Smooth muscle cell (in vitro differentiated cells): Measurements from ENCODE around the gene RASGRP2. TPM values are rescaled to one million over a fixed set of nuclear protein-coding genes. Genes with fewer than 3 reads are reported as not detected.
A peak's percentile ranks its signal among the peaks of the same experiment; 100 is the strongest.

Source experiments
- DNase-seq: peaks from one replicate; lab custom pipeline; 2025; ENCODE audit not compliant: unreplicated experiment; lab: John Stamatoyannopoulos, UW
- H2AFZ ChIP-seq: fragments of 200-600 bp; sonication (generic); 2 replicates; pipeline ENCODE4 v1.6.0; 2016; ENCODE audit warnings: antibody characterized with exemption, low read depth, mild to moderate bottlenecking
- H3F3A ChIP-seq: fragments of 200-600 bp; sonication (generic); 2 replicates; pipeline ENCODE4 v1.6.0; 2017; ENCODE audit warnings: antibody characterized with exemption, low read depth
- H3K27ac ChIP-seq: fragments of 200-600 bp; sonication (generic); 2 replicates; pipeline ENCODE4 v1.5.1; 2016; ENCODE audit warnings: low read depth, mild to moderate bottlenecking
- H3K27me3 ChIP-seq: fragments of 200-600 bp; sonication (generic); 2 replicates; pipeline ENCODE4 v1.6.1; 2016; ENCODE audit warnings: low read depth, mild to moderate bottlenecking
- H3K36me3 ChIP-seq: fragments of 200-600 bp; sonication (generic); 2 replicates; pipeline ENCODE4 v1.5.1; 2016; ENCODE audit warnings: low read depth
- H3K4me1 ChIP-seq: fragments of 200-600 bp; sonication (generic); 2 replicates; pipeline ENCODE4 v1.5.1; 2016; ENCODE audit warnings: low read depth
- H3K4me2 ChIP-seq: fragments of 200-600 bp; sonication (generic); 2 replicates; pipeline ENCODE4 v1.6.0; 2016; ENCODE audit warnings: mild to moderate bottlenecking
- H3K4me3 ChIP-seq: fragments of 200-600 bp; sonication (generic); 2 replicates; pipeline ENCODE4 v1.5.1; 2016; ENCODE audit warnings: mild to moderate bottlenecking
- H3K79me2 ChIP-seq: fragments of 200-600 bp; sonication (generic); 2 replicates; pipeline ENCODE4 v1.6.0; 2016; ENCODE audit warnings: low read depth, mild to moderate bottlenecking
- H3K9ac ChIP-seq: fragments of 200-600 bp; sonication (generic); 2 replicates; pipeline ENCODE4 v1.6.0; 2016; ENCODE audit warnings: low read depth
- H3K9me3 ChIP-seq: fragments of 200-600 bp; sonication (generic); replicated peaks from 2 replicates; pipeline ENCODE4 v1.5.1; 2016; ENCODE audit warnings: low read depth
- H4K20me1 ChIP-seq: fragments of 200-600 bp; sonication (generic); 2 replicates; pipeline ENCODE4 v1.6.0; 2016; ENCODE audit warnings: low read depth
- WGBS: methylation state at CpG from one replicate; pipeline ENCODE4 v1.1.7; 2016; ENCODE audit warnings: low lambda C conversion rate; 5-methylcytosine and 5-hydroxymethylcytosine counted together
- polyA plus RNA-seq: library from polyadenylated mRNA; unstranded; fragments of >200 nt; fragmentation: Nextera tagmentation; extraction: Ambion mirVana; gene quantifications from 2 replicates; pipeline ENCODE4 v1.2.1, GENCODE V29; 2016
- total RNA-seq: library from RNA; depleted of rRNA; stranded (reverse); fragments of >200 nt; gene quantifications from 2 replicates; pipeline ENCODE4 v1.2.3, GENCODE V29; 2014
- TF ChIP-seq, protein P1 (sequence below): fragments of 200-600 bp; sonication (generic); IDR thresholded peaks from 2 replicates; pipeline ENCODE4 v1.5.1; 2017; ENCODE audit warnings: borderline replicate concordance, mild to moderate bottlenecking, antibody characterized with exemption; ENCODE audit not compliant: insufficient read depth, poor library complexity, severe bottlenecking

RASGRP2 gene
- total and polyA plus RNA-seq, 2 experiments from 2014 or later: 0.78 to 2.9 TPM

DNA sequence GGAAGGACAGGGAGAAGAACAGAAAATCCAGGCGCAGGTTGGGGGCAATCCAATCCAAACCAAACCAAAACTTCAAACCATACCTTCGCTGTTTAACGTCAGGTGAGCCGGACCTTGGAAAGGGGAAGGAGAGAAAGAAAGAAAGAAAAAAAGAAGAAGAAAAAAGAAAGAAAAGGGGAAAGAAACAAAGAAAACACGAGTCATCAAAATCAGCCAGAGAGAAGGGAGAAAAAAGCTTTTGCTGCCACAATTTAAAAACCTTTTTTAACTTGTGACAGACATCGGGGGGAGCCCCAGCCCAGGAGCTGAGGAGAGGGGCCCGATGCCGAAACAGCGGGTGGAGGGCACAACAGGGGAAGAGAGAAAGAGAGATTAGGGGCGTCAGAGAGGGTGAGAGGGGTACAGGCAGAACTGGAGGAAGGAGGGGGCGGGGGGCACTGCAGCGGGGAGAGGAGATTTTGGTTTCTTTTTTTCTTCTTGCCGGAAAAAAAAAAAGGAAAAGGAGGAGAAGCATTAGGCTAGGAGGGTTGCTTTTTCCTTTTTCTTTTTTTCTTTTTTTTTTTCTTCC is 51.1 kb downstream of the RASGRP2 start:
- TF ChIP-seq, protein P1, sequence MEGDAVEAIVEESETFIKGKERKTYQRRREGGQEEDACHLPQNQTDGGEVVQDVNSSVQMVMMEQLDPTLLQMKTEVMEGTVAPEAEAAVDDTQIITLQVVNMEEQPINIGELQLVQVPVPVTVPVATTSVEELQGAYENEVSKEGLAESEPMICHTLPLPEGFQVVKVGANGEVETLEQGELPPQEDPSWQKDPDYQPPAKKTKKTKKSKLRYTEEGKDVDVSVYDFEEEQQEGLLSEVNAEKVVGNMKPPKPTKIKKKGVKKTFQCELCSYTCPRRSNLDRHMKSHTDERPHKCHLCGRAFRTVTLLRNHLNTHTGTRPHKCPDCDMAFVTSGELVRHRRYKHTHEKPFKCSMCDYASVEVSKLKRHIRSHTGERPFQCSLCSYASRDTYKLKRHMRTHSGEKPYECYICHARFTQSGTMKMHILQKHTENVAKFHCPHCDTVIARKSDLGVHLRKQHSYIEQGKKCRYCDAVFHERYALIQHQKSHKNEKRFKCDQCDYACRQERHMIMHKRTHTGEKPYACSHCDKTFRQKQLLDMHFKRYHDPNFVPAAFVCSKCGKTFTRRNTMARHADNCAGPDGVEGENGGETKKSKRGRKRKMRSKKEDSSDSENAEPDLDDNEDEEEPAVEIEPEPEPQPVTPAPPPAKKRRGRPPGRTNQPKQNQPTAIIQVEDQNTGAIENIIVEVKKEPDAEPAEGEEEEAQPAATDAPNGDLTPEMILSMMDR: no peak
- H3K79me2 ChIP-seq: no peaks in the 10 kb centered on the region
- H3K27me3 ChIP-seq: peaks cover 44% of the 10 kb centered on the region
- H3K4me3 ChIP-seq: no peak overlapping the region
- no peak overlapping the region for H3K27ac ChIP-seq
- WGBS: 58% methylated on average over 9 of the region's 13 CpGs
- no peaks in the 10 kb centered on the region for H3K36me3 ChIP-seq
- no peaks in the 10 kb centered on the region for H3K4me1 ChIP-seq
- H2AFZ ChIP-seq: no peak overlapping the region
- no peaks in the 10 kb centered on the region for H3K9me3 ChIP-seq
- no peaks in the 10 kb centered on the region for H4K20me1 ChIP-seq
- DNase-seq: no peak
- no peak overlapping the region for H3K4me2 ChIP-seq
- H3K9ac ChIP-seq: no peak overlapping the region
- H3F3A ChIP-seq: no peaks in the 10 kb centered on the region

DNA sequence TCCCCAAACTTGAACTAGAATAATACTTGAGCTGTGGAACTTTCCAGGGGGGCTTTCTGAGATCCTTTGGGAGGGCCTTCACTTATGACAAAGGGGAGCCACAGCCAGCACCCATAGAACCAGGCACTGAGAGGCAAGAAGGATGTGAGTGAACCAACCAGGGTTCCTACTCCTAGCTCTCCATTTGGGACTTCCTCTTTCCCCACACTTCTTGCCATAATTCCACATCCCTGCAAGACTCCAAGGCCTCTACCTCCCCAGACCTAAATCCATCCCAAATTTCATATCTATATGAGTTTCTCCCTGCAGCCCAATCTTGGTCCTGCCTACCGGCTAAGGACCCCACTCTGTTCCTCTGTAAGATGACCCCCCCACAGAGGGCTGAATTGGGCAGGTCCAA is 52.4 kb downstream of the RASGRP2 start:
- DNase-seq: no peak
- no peaks in the 10 kb centered on the region for H3K79me2 ChIP-seq
- TF ChIP-seq, protein P1: no peak
- no peak overlapping the region for H3K9ac ChIP-seq
- H4K20me1 ChIP-seq: no peaks in the 10 kb centered on the region
- H3K4me1 ChIP-seq: no peaks in the 10 kb centered on the region
- no peaks in the 10 kb centered on the region for H3K36me3 ChIP-seq
- 81% methylated on average over 1 of the region's 1 CpG for WGBS
- no peak overlapping the region for H3K4me2 ChIP-seq
- no peak overlapping the region for H3K4me3 ChIP-seq
- H2AFZ ChIP-seq: no peak overlapping the region
- H3K27me3 ChIP-seq: peaks cover 39% of the 10 kb centered on the region
- H3K9me3 ChIP-seq: no peaks in the 10 kb centered on the region
- H3F3A ChIP-seq: no peaks in the 10 kb centered on the region
- no peak overlapping the region for H3K27ac ChIP-seq

DNA sequence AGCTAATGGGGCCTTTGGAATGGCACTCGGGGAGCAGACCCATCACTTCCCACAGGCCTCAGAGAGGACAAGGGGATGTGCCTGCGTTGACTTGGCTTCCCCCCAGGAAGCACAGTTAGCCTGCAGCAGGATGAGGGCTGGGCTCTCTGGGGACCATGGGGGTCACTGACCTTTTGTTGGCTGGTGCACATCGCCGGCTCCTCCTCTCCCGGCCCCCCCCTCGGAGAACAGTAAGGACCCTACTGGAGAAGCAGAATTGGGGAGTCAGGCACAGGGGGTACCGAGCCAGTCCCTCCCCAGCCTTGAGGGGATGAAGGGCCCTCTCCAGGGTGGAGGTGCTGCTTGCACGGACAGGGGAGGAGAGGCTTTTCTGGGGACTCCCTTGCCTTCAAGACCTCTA is 53.7 kb downstream of the RASGRP2 start:
- H3K36me3 ChIP-seq: no peaks in the 10 kb centered on the region
- H3F3A ChIP-seq: no peaks in the 10 kb centered on the region
- H3K9ac ChIP-seq: no peak overlapping the region
- TF ChIP-seq, protein P1: no peak
- H3K27me3 ChIP-seq: peaks cover 32% of the 10 kb centered on the region
- no peaks in the 10 kb centered on the region for H4K20me1 ChIP-seq
- H3K9me3 ChIP-seq: no peaks in the 10 kb centered on the region
- H3K79me2 ChIP-seq: no peaks in the 10 kb centered on the region
- no peak for DNase-seq
- H3K4me3 ChIP-seq: no peak overlapping the region
- 83% methylated on average over 8 of the region's 8 CpGs for WGBS
- no peak overlapping the region for H3K27ac ChIP-seq
- H3K4me2 ChIP-seq: no peak overlapping the region
- H2AFZ ChIP-seq: no peak overlapping the region
- H3K4me1 ChIP-seq: no peaks in the 10 kb centered on the region

DNA sequence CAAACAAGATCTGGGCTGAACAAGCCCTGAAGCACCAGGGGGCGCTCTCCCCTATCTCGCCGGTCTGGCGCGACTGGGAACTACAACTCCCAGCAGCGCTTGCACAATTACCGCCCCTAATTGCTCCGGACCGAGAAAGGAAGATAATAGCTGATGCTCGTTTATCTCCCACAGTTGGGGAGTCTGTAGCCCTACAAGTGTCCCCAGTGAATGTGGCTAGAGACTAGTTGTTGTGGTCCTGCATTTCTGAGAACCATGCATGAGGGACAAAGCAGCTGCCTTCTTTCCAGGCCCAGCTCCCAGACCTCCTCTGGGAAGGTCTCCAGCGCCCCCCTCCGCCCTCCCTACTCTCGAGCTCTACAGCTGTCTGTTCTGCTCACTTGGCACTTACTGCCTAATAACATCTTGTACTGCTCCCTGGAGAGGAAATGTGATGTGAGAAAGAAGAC is 55.4 kb downstream of the RASGRP2 start:
- H3K9me3 ChIP-seq: no peaks in the 10 kb centered on the region
- no peak overlapping the region for H3K27ac ChIP-seq
- no peaks in the 10 kb centered on the region for H3F3A ChIP-seq
- TF ChIP-seq, protein P1: peak; percentile 76
- no peaks in the 10 kb centered on the region for H4K20me1 ChIP-seq
- peak; percentile 82 for DNase-seq
- no peak overlapping the region for H3K9ac ChIP-seq
- peak overlapping the region; percentile 60 for H2AFZ ChIP-seq
- H3K36me3 ChIP-seq: no peaks in the 10 kb centered on the region
- no peaks in the 10 kb centered on the region for H3K4me1 ChIP-seq
- peaks cover 25% of the 10 kb centered on the region for H3K27me3 ChIP-seq
- under 1% methylated on average over 13 of the region's 13 CpGs for WGBS
- peak overlapping the region; percentile 58 for H3K4me3 ChIP-seq
- no peaks in the 10 kb centered on the region for H3K79me2 ChIP-seq
- H3K4me2 ChIP-seq: peak overlapping the region; percentile 85
